ENCODE results near the gene PPA2.

GRCh38 chr4:105351861-105352260, 122.0 kb downstream of the PPA2 start:
- TF ChIP-seq CTCF (IDR thresholded peaks at IDR 0.05; ENCODE audit: insufficient read depth, low read length) (no peak), GABPA (IDR thresholded peaks at IDR 0.05; ENCODE audit: low read depth) (no peak)

Measured in HL-60 (cell line).